PC-3 (cell line): Measurements from ENCODE around the gene TGM5. TPM values are rescaled to one million over a fixed set of nuclear protein-coding genes. Genes with fewer than 3 reads are reported as not detected.
"Not testable (repeated sequence)": the region's sequence is repeated elsewhere in the genome, so short reads cannot be mapped to it uniquely, and the experiment has no call there.

ENCODE experiments used
- ATAC-seq: fragments of 200-7000 bp; cut with Tn5 transposase; 2 replicates; pipeline ENCODE4 v1.9.1; 2020; ENCODE audit warnings: mild to moderate bottlenecking, moderate library complexity
- BruUV-seq: library from RNA; stranded (reverse); fragments of 400-500 nt; replicated peaks from 2 replicates; lab custom pipeline; 2021; lab: Mats Ljungman, UMichigan
- CTCF ChIA-PET: fragments of 300-600 bp; sonication (Branson Sonifier 250); formaldehyde crosslinking; loops from one replicate; lab custom pipeline; 2022; ENCODE audit warnings: antibody characterized with exemption; lab: Charles Lee
- POLR2A ChIA-PET: fragments of 300-600 bp; sonication (Branson Sonifier 250); formaldehyde crosslinking; loops from one replicate; lab custom pipeline; 2022; ENCODE audit warnings: antibody characterized with exemption; ENCODE audit not compliant: unreplicated experiment; lab: Charles Lee
- DNase-seq: peaks from one replicate; pipeline ENCODE4 v3.0.0-alpha.2; 2015
- H2AFZ ChIP-seq: fragments of 300-600 bp; sonication (generic); 2 replicates; pipeline ENCODE4 v1.6.0; 2016; ENCODE audit warnings: antibody characterized with exemption, low read length
- H3F3A ChIP-seq: fragments of 300-600 bp; sonication (generic); one replicate; pipeline ENCODE4 v1.6.0; 2017; ENCODE audit warnings: antibody characterized with exemption, low read length, control low read depth, mild to moderate bottlenecking; ENCODE audit not compliant: unreplicated experiment
- H3K27ac ChIP-seq: fragments of 300-600 bp; sonication (generic); 2 replicates; pipeline ENCODE4 v1.5.1; 2016; ENCODE audit warnings: mild to moderate bottlenecking, low read length
- H3K27me3 ChIP-seq: fragments of 300-600 bp; sonication (generic); 2 replicates; pipeline ENCODE4 v1.6.1; 2016; ENCODE audit warnings: low read length, mixed read lengths
- H3K36me3 ChIP-seq: fragments of 300-600 bp; sonication (generic); 2 replicates; pipeline ENCODE4 v1.6.1; 2016; ENCODE audit warnings: low read depth, mixed run types, low read length, mixed read lengths
- H3K4me1 ChIP-seq: fragments of 300-600 bp; sonication (generic); 2 replicates; pipeline ENCODE4 v1.5.1; 2016; ENCODE audit warnings: low read length; ENCODE audit not compliant: insufficient read depth
- H3K4me2 ChIP-seq: fragments of 300-600 bp; sonication (generic); 2 replicates; pipeline ENCODE4 v1.6.0; 2016; ENCODE audit warnings: low read length
- H3K4me3 ChIP-seq: fragments of 300-600 bp; sonication (generic); 2 replicates; pipeline ENCODE4 v1.5.1; 2016; ENCODE audit warnings: mild to moderate bottlenecking, low read length, mixed read lengths
- H3K79me2 ChIP-seq: fragments of 300-600 bp; sonication (generic); 2 replicates; pipeline ENCODE4 v1.6.1; 2017; ENCODE audit warnings: low read length, mixed read lengths
- H3K9ac ChIP-seq: fragments of 300-600 bp; sonication (generic); 2 replicates; pipeline ENCODE4 v1.6.0; 2016; ENCODE audit warnings: mild to moderate bottlenecking, low read length
- H3K9me2 ChIP-seq: fragments of 300-600 bp; sonication (generic); replicated peaks from 2 replicates; pipeline ENCODE4 v1.6.1; 2016; ENCODE audit warnings: mixed run types, low read length, mixed read lengths
- H3K9me3 ChIP-seq: fragments of 300-600 bp; sonication (generic); 2 replicates; pipeline ENCODE4 v1.6.1; 2016; ENCODE audit warnings: low read length, mixed read lengths
- H4K20me1 ChIP-seq: fragments of 300-600 bp; sonication (generic); 2 replicates; pipeline ENCODE4 v1.6.1; 2016; ENCODE audit warnings: low read length, mixed read lengths
- EZH2 ChIP-seq: fragments of 300-600 bp; sonication (generic); IDR thresholded peaks from one replicate; pipeline ENCODE4 v1.6.1; 2017; ENCODE audit warnings: antibody characterized with exemption, mild to moderate bottlenecking, low read length; ENCODE audit not compliant: unreplicated experiment
- EZH2phosphoT487 ChIP-seq: fragments of 300-600 bp; sonication (generic); IDR thresholded peaks from 2 replicates; pipeline ENCODE4 v1.6.1; 2018; ENCODE audit warnings: mild to moderate bottlenecking, antibody characterized with exemption, low read length, borderline replicate concordance
- intact Hi-C: fragments of 100-400 bp; cut with micrococcal nuclease; formaldehyde crosslinking; loops from 2 replicates; pipeline ENCODE4 v1.9.0; 2023
- total RNA-seq: library from RNA; depleted of rRNA; stranded (reverse); fragments of >200 nt; gene quantifications from 2 replicates; pipeline ENCODE4 v1.2.3, GENCODE V29; 2014
- TF ChIP-seq, protein P1 (sequence below): fragments of 300-600 bp; sonication (generic); conservative IDR thresholded peaks from 2 replicates; pipeline ENCODE4 v1.5.1; 2017; ENCODE audit warnings: antibody characterized with exemption, low read depth, mild to moderate bottlenecking, low read length

Gene TGM5
- total RNA-seq, 1 experiment from 2014 or later: not detected

DNA sequence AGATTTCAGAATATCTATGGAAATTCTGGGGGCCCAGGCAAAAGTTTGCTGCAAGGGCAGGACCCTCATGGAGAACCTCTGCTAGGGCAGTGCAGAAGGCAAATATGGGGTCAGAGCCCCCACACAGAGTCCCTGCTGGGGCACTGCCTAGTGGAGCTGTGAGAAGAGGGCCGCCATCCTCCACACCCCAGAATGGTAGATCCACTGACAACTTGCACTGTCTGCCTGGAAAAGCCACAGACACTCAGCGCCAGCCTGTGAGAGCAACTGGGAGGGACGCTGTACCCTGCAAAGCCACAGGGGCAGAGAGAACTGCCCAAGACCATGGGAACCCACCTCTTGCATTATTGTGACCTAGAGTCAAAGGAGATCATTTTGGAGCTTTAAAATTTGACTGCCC is 67.7 kb downstream of the TGM5 start:
- no TSS peak for BruUV-seq
- intact Hi-C loops: no loop called here
- CTCF ChIA-PET: no interaction called here

DNA sequence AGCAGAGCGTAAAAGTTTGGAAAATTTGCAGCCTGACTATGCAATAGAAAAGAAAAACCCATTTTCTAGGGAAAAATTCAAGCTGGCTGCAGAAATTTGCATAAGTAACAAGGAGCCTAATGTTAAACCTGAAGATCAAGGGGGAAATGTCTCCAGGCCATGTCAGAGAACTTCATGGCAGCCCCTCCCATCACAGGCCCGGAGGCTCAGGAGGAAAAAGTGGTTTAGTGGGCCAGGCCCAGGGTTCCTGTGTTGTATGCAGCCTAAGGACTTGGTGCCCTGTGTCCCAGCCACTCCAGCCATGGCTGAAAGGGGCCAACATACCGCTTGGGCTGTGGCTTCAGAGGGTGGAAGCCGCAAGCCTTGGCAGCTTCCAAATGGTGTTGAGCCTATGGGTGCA is 68.2 kb downstream of the TGM5 start:
- H3K36me3 ChIP-seq, H3K9me3 ChIP-seq, ATAC-seq, H2AFZ ChIP-seq, POLR2A ChIA-PET, H4K20me1 ChIP-seq, H3K79me2 ChIP-seq, H3K9me2 ChIP-seq, H3K27me3 ChIP-seq, H3F3A ChIP-seq, H3K4me1 ChIP-seq, H3K27ac ChIP-seq, H3K4me2 ChIP-seq, BruUV-seq, DNase-seq, H3K4me3 ChIP-seq, H3K9ac ChIP-seq, CTCF ChIA-PET, intact Hi-C loops: not testable (repeated sequence)

More for the DNA sequence above, 67.7 kb downstream of the TGM5 start:
- ATAC-seq (no peak), DNase-seq (no peak)
- Histone ChIP-seq H3K27me3 (no peaks in the 10 kb centered on the region), H3K36me3 (peaks cover 2% of the 10 kb centered on the region; the same call in 1 of the 2 replicates), H3K9me3 (no peaks in the 10 kb centered on the region), H3K4me3 (no peak overlapping the region), H4K20me1 (no peaks in the 10 kb centered on the region), H3K9me2 (no peaks in the 10 kb centered on the region), H2AFZ (no peak overlapping the region), H3K27ac (no peak overlapping the region), H3K4me1 (peaks cover 2% of the 10 kb centered on the region; the same call in 1 of the 2 replicates), H3K9ac (no peak overlapping the region), H3K79me2 (no peaks in the 10 kb centered on the region), H3F3A (no peaks in the 10 kb centered on the region), H3K4me2 (no peak overlapping the region)
- TF ChIP-seq EZH2: no peak
- TF ChIP-seq, protein P1, sequence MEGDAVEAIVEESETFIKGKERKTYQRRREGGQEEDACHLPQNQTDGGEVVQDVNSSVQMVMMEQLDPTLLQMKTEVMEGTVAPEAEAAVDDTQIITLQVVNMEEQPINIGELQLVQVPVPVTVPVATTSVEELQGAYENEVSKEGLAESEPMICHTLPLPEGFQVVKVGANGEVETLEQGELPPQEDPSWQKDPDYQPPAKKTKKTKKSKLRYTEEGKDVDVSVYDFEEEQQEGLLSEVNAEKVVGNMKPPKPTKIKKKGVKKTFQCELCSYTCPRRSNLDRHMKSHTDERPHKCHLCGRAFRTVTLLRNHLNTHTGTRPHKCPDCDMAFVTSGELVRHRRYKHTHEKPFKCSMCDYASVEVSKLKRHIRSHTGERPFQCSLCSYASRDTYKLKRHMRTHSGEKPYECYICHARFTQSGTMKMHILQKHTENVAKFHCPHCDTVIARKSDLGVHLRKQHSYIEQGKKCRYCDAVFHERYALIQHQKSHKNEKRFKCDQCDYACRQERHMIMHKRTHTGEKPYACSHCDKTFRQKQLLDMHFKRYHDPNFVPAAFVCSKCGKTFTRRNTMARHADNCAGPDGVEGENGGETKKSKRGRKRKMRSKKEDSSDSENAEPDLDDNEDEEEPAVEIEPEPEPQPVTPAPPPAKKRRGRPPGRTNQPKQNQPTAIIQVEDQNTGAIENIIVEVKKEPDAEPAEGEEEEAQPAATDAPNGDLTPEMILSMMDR: no peak
- TF ChIP-seq EZH2phosphoT487: no peak
- POLR2A ChIA-PET: no interaction called here

DNA sequence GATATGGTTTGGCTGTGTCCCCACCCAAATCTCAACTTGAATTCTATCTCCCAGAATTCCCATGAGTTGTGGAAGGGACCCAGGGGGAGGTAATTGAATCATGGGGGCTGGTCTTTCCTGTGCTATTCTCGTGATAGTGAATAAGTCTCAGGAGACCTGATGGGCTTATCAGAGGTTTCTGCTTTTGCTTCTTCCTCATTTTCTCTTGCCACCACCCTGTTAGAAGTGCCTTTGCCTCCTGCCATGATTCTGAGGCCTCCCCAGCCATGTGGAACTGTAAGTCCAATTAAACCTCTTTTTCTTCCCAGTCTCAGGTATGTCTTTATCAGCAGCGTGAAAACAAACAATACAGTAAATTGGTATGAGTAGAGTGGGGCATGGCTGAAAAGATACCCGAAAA is 69.0 kb downstream of the TGM5 start:
- POLR2A ChIA-PET: not testable (repeated sequence)

More for the DNA sequence above, 69.0 kb downstream of the TGM5 start:
- H3K27me3 ChIP-seq, ATAC-seq, H3K4me2 ChIP-seq, DNase-seq, CTCF ChIA-PET, H3F3A ChIP-seq, H3K4me3 ChIP-seq, BruUV-seq, intact Hi-C loops, H3K9me3 ChIP-seq, H4K20me1 ChIP-seq, H3K9ac ChIP-seq, H3K9me2 ChIP-seq, H3K79me2 ChIP-seq, H3K27ac ChIP-seq, H2AFZ ChIP-seq, H3K4me1 ChIP-seq: not testable (repeated sequence)
- H3K36me3 ChIP-seq: peaks cover 10% of the 10 kb centered on the region
